Transverse colon (tissue), 4 donors: ENCODE results near the gene LSM7. TPM values are rescaled to one million over a fixed set of nuclear protein-coding genes. Genes with fewer than 3 reads are reported as not detected.

Experiments used
- DNase-seq: peaks from one replicate; pipeline ENCODE4 v3.0.0-alpha.2; 2019
- H3K27ac ChIP-seq, 4 donors: fragments of 200-600 bp; sonication (generic); 2 replicates each; pipeline ENCODE4 v1.5.1; 2016 to 2018; ENCODE audit warnings: inconsistent platforms in 4 of 4
- H3K27me3 ChIP-seq: fragments of 200-600 bp; sonication (generic); 2 replicates; pipeline ENCODE4 v1.5.1; 2017; ENCODE audit warnings: inconsistent platforms
- H3K36me3 ChIP-seq, 4 donors: fragments of 200-600 bp; sonication (generic); 2 replicates each; pipeline ENCODE4 v1.5.1; 2017 to 2019; ENCODE audit warnings: inconsistent platforms in 4 of 4
- H3K4me1 ChIP-seq, 4 donors: fragments of 200-600 bp; sonication (generic); 2 replicates each; pipeline ENCODE4 v1.5.1; 2017 to 2020; ENCODE audit warnings: inconsistent platforms in 4 of 4
- H3K4me3 ChIP-seq, 4 donors: fragments of 200-600 bp; sonication (generic); 1 replicate in 1 of 4; 2 replicates in 3 of 4; pipeline versions ENCODE4 v1.5.1 to v1.6.1; 2017 to 2019; ENCODE audit warnings: inconsistent platforms in 4 of 4
- H3K9me3 ChIP-seq, 2 donors: fragments of 200-600 bp; sonication (generic); 2 replicates each; pipeline ENCODE4 v1.5.1; 2017 to 2019; ENCODE audit warnings: inconsistent platforms in 2 of 2
- CTCF ChIP-seq, 5 experiments: fragments of 200-600 bp in 3 of 5; fragments of 450-650 bp in 2 of 5; sonication (generic) in 3 of 5; IDR thresholded peaks; 1 replicate in 2 of 5; 2 replicates in 3 of 5; pipeline ENCODE4 v1.5.1; 2016 to 2017; ENCODE audit warnings: antibody characterized with exemption in 5 of 5, inconsistent platforms in 3 of 5, mild to moderate bottlenecking in 2 of 5, moderate library complexity in 1 of 5
- EP300 ChIP-seq: sonication (generic); formaldehyde crosslinking; IDR thresholded peaks from one replicate; pipeline ENCODE4 v1.6.1; 2017; ENCODE audit warnings: antibody characterized with exemption, low read depth
- POLR2A ChIP-seq: fragments of 450-650 bp; IDR thresholded peaks from one replicate; pipeline ENCODE4 v1.6.1; 2016; ENCODE audit warnings: antibody characterized with exemption, mild to moderate bottlenecking, moderate library complexity
- POLR2AphosphoS5 ChIP-seq, 3 donors: sonication (generic); formaldehyde crosslinking; IDR thresholded peaks; one replicate each; pipeline ENCODE4 v1.6.1; 2016; ENCODE audit warnings: antibody characterized with exemption in 3 of 3
- WGBS, 2 donors: methylation state at CpG; one replicate each; pipeline ENCODE4 v1.1.5; 2018; ENCODE audit warnings: low coverage in 1 of 2; 5-methylcytosine and 5-hydroxymethylcytosine counted together
- in situ Hi-C, 4 donors: fragments of 200-750 bp; cut with MboI; loops; one replicate each; pipeline versions ENCODE4 v1.15.0 to v1.15.1; 2017; ENCODE audit warnings: low sequenced_read_pairs in 3 of 4, low pct_ligation_motif_present in 1 of 4, low pct_unique_long_range_greater_than_20kb in 1 of 4
- intact Hi-C: fragments of 100-400 bp; cut with DNase I; formaldehyde crosslinking; loops from one replicate; pipeline ENCODE4 v1.15.1; 2023; ENCODE audit warnings: low total_unique reads
- total RNA-seq, 4 donors: library from RNA; depleted of rRNA; stranded (reverse); fragments of >200 nt; gene quantifications; one replicate each; pipeline ENCODE4 v1.1.0, GENCODE V29; 2016

LSM7 gene
- 100 to 1,000 TPM in 3 of 4 donors, 10 to 100 TPM in 1; 62.9 to 151 (median 132) TPM for total RNA-seq

GRCh38 chr19:2328401-2329148 lies at the start of gene LSM7, which contains the start of gene SPPL2B:
Gene LSM7 (minus strand): TSS chr19:2328586. CDS start chr19:2328566, 20 bp downstream.
Gene SPPL2B (plus strand): TSS chr19:2328684. CDS start chr19:2328710, 26 bp downstream.
- in situ Hi-C loops (no loop called here), intact Hi-C loops (loop anchor here (10.0 kb wide), 1 partner anchor 174 kb away; the partner anchor contains the start of gene AP3D1)
- Histone ChIP-seq H3K27ac (peak within 1 kb of the TSS; percentile 88 to 94 (median 90)), H3K36me3 (peaks cover 0 to 3% (median 0%) of the 10 kb centered on the region in 4 donors), H3K4me1 (peaks cover 41 to 58% (median 56%) of the 10 kb centered on the region in 4 donors), H3K27me3 (no peaks in the 10 kb centered on the region), H3K9me3 (no peaks in the 10 kb centered on the region), H3K4me3 (peak within 1 kb of the TSS; percentile 76 to 94 (median 82))
- TF ChIP-seq POLR2AphosphoS5 (IDR thresholded peaks at IDR 0.05) (peak; percentile 96 to 97 (median 97)), POLR2A (peak; percentile 92), EP300 (no peak)
- WGBS, 2 donors = 0% methylated on average over 63 of the region's 89 CpGs; no CpG with 5 or more reads in 1 of the 2 donors
- DNase-seq = peak; percentile 93

- H3K36me3 ChIP-seq = no peaks in the 10 kb centered on the region
- TF ChIP-seq CTCF (IDR thresholded peaks at IDR 0.05) (no peak), POLR2AphosphoS5 (IDR thresholded peaks at IDR 0.05) (no peak), EP300 (no peak), POLR2A (no peak)
- no peak overlapping the region for H3K27ac ChIP-seq
- intact Hi-C loops = no loop called here
- WGBS, 2 donors = 73% methylated on average over 15 of the region's 15 CpGs; no CpG with 5 or more reads in 1 of the 2 donors
- no peak overlapping the region for H3K4me3 ChIP-seq
- H3K4me1 ChIP-seq = no peaks in the 10 kb centered on the region
- DNase-seq = no peak
- in situ Hi-C loops = loop anchor here in 2 of 4 donors (25.0 kb wide), 1 partner anchor 90 kb away; the partner anchor contains the start of gene PEAK3 (in 2 of the 2)
- H3K9me3 ChIP-seq = peaks cover 0 to 6% of the 10 kb centered on the region in 2 donors
- peaks cover 13% of the 10 kb centered on the region for H3K27me3 ChIP-seq
These were observed 48.6 kb upstream of the LSM7 start for GRCh38 chr19:2376784-2377519.

GRCh38 chr19:2375353-2376121 lies 47.2 kb upstream of the LSM7 start:
- Histone ChIP-seq H3K4me1 (no peaks in the 10 kb centered on the region), H3K4me3 (no peak overlapping the region), H3K27me3 (peaks cover 21% of the 10 kb centered on the region), H3K27ac (no peak overlapping the region), H3K36me3 (no peaks in the 10 kb centered on the region), H3K9me3 (peaks cover 0 to 2% of the 10 kb centered on the region in 2 donors)
- 70 to 100% methylated on average over 1 to 6 of the region's 7 CpGs for WGBS, 2 donors
- intact Hi-C loops (no loop called here), in situ Hi-C loops (loop anchor here in 2 of 4 donors (25.0 kb wide), 1 partner anchor 88 kb away; the partner anchor contains the start of gene PEAK3 (in 2 of the 2))
- TF ChIP-seq POLR2AphosphoS5 (IDR thresholded peaks at IDR 0.05) (no peak), EP300 (no peak), CTCF (IDR thresholded peaks at IDR 0.05) (no peak), POLR2A (no peak)
- no peak for DNase-seq

- H3K4me1 ChIP-seq = no peaks in the 10 kb centered on the region
- in situ Hi-C loops = loop anchor here in 2 of 4 donors (25.0 kb wide), 1 partner anchor 88 kb away; the partner anchor contains the start of gene PEAK3 (in 2 of the 2)
- no peaks in the 10 kb centered on the region for H3K36me3 ChIP-seq
- H3K27me3 ChIP-seq = peaks cover 21% of the 10 kb centered on the region
- WGBS, 2 donors = 87% methylated on average over 13 of the region's 13 CpGs; no CpG with 5 or more reads in 1 of the 2 donors
- no peak for TF ChIP-seq CTCF (IDR thresholded peaks at IDR 0.05)
- no peak for TF ChIP-seq EP300
- TF ChIP-seq POLR2AphosphoS5 (IDR thresholded peaks at IDR 0.05) = no peak
- no peak for TF ChIP-seq POLR2A
- no peak overlapping the region for H3K4me3 ChIP-seq
- no peak overlapping the region for H3K27ac ChIP-seq
- intact Hi-C loops = no loop called here
- no peaks in the 10 kb centered on the region for H3K9me3 ChIP-seq
- DNase-seq = no peak
These were observed 46.4 kb upstream of the LSM7 start for GRCh38 chr19:2374808-2375207.
